Activated naive CD8-positive, alpha-beta T cell treated with anti-CD3 and anti-CD28 coated beads for 36 hours (primary cell): ENCODE results near the gene RELN. TPM values are rescaled to one million over a fixed set of nuclear protein-coding genes. Genes with fewer than 3 reads are reported as not detected.
A peak's percentile ranks its signal among the peaks of the same experiment; 100 is the strongest.
"Not testable (repeated sequence)": the region's sequence is repeated elsewhere in the genome, so short reads cannot be mapped to it uniquely, and the experiment has no call there.

Source experiments
- DNase-seq: peaks from one replicate; pipeline ENCODE4 v3.0.0; 2021
- H3K27ac Mint-ChIP-seq: one replicate; pipeline ENCODE4 v1.8.0; 2022; ENCODE audit warnings: mild to moderate bottlenecking, moderate library complexity, mixed read lengths
- H3K27me3 Mint-ChIP-seq: one replicate; pipeline ENCODE4 v1.8.0; 2022; ENCODE audit warnings: mild to moderate bottlenecking, mixed read lengths
- H3K36me3 Mint-ChIP-seq: one replicate; pipeline ENCODE4 v1.8.0; 2021; ENCODE audit warnings: mild to moderate bottlenecking, mixed read lengths
- H3K4me1 Mint-ChIP-seq: one replicate; pipeline ENCODE4 v1.8.0; 2021; ENCODE audit warnings: mixed read lengths
- H3K4me3 Mint-ChIP-seq: one replicate; pipeline ENCODE4 v1.8.0; 2022; ENCODE audit warnings: mild to moderate bottlenecking, moderate library complexity, mixed read lengths
- H3K9me3 Mint-ChIP-seq: one replicate; pipeline ENCODE4 v1.8.0; 2022; ENCODE audit warnings: mixed read lengths
- total RNA-seq, 2 experiments: library from RNA; stranded (reverse); gene quantifications; one replicate each; pipeline ENCODE4 v1.2.3, GENCODE V29; 2021

Gene RELN
- total RNA-seq, 2 experiments from 2014 or later = not detected

GRCh38 chr7:103525937-103526336 is 463.5 kb downstream of the RELN start:
- no peak overlapping the region for H3K27ac Mint-ChIP-seq
- no peak overlapping the region for H3K4me3 Mint-ChIP-seq
- no peak for DNase-seq
- H3K27me3 Mint-ChIP-seq = peaks cover 6% of the 10 kb centered on the region
- no peaks in the 10 kb centered on the region for H3K36me3 Mint-ChIP-seq
- H3K9me3 Mint-ChIP-seq = no peaks in the 10 kb centered on the region
- H3K4me1 Mint-ChIP-seq = no peaks in the 10 kb centered on the region

GRCh38 chr7:103524042-103524907 is 465.2 kb downstream of the RELN start:
- Mint-ChIP-seq H3K9me3 (no peaks in the 10 kb centered on the region), H3K27me3 (peaks cover 3% of the 10 kb centered on the region), H3K4me3 (no peak overlapping the region), H3K27ac (no peak overlapping the region), H3K4me1 (no peaks in the 10 kb centered on the region), H3K36me3 (no peaks in the 10 kb centered on the region)
- DNase-seq = no peak

- Mint-ChIP-seq H3K4me1 (no peaks in the 10 kb centered on the region), H3K27me3 (peaks cover 14% of the 10 kb centered on the region), H3K9me3 (no peaks in the 10 kb centered on the region), H3K36me3 (no peaks in the 10 kb centered on the region), H3K27ac (no peak overlapping the region), H3K4me3 (no peak overlapping the region)
- DNase-seq = no peak
Observed at GRCh38 chr7:103521937-103522336, 467.5 kb downstream of the RELN start.

- Mint-ChIP-seq H3K27ac (no peak overlapping the region), H3K36me3 (no peaks in the 10 kb centered on the region), H3K4me3 (no peak overlapping the region), H3K4me1 (no peaks in the 10 kb centered on the region), H3K27me3 (peaks cover 13% of the 10 kb centered on the region), H3K9me3 (no peaks in the 10 kb centered on the region)
- DNase-seq = no peak
Observed at GRCh38 chr7:103504505-103505135, 484.8 kb downstream of the RELN start.

GRCh38 chr7:103501206-103501605 is 488.3 kb downstream of the RELN start:
- H3K9me3 Mint-ChIP-seq = no peaks in the 10 kb centered on the region
- H3K4me3 Mint-ChIP-seq = no peak overlapping the region
- H3K27ac Mint-ChIP-seq = no peak overlapping the region
- H3K36me3 Mint-ChIP-seq = no peaks in the 10 kb centered on the region
- no peak for DNase-seq
- no peaks in the 10 kb centered on the region for H3K4me1 Mint-ChIP-seq
- H3K27me3 Mint-ChIP-seq = peaks cover 17% of the 10 kb centered on the region

GRCh38 chr7:103499976-103500375 is 489.5 kb downstream of the RELN start:
- no peaks in the 10 kb centered on the region for H3K4me1 Mint-ChIP-seq

GRCh38 chr7:103487419-103487818 is 502.0 kb downstream of the RELN start:
- no peaks in the 10 kb centered on the region for H3K36me3 Mint-ChIP-seq
- H3K27me3 Mint-ChIP-seq = peaks cover 13% of the 10 kb centered on the region
- DNase-seq = no peak
- H3K4me1 Mint-ChIP-seq = no peaks in the 10 kb centered on the region
- no peak overlapping the region for H3K4me3 Mint-ChIP-seq
- H3K9me3 Mint-ChIP-seq = no peaks in the 10 kb centered on the region
- no peak overlapping the region for H3K27ac Mint-ChIP-seq

More at GRCh38 chr7:103499976-103500375, 489.5 kb downstream of the RELN start:
- DNase-seq = no peak
- no peaks in the 10 kb centered on the region for H3K36me3 Mint-ChIP-seq
- H3K27ac Mint-ChIP-seq = no peak overlapping the region
- no peak overlapping the region for H3K4me3 Mint-ChIP-seq
- H3K9me3 Mint-ChIP-seq = no peaks in the 10 kb centered on the region
- H3K27me3 Mint-ChIP-seq = peaks cover 11% of the 10 kb centered on the region

GRCh38 chr7:103486873-103487272 is 502.6 kb downstream of the RELN start:
- not testable (repeated sequence) for H3K4me1 Mint-ChIP-seq, H3K36me3 Mint-ChIP-seq, H3K9me3 Mint-ChIP-seq, DNase-seq, H3K27ac Mint-ChIP-seq, H3K4me3 Mint-ChIP-seq
- peaks cover 16% of the 10 kb centered on the region for H3K27me3 Mint-ChIP-seq

GRCh38 chr7:103480771-103481170 is 508.7 kb downstream of the RELN start:
- DNase-seq = no peak
- Mint-ChIP-seq H3K4me1 (no peaks in the 10 kb centered on the region), H3K27ac (no peak overlapping the region), H3K27me3 (peaks cover 25% of the 10 kb centered on the region), H3K9me3 (no peaks in the 10 kb centered on the region), H3K36me3 (no peaks in the 10 kb centered on the region), H3K4me3 (no peak overlapping the region)

GRCh38 chr7:103474956-103475355 is 514.5 kb downstream of the RELN start:
- no peak overlapping the region for H3K27ac Mint-ChIP-seq
- no peak overlapping the region for H3K4me3 Mint-ChIP-seq
- no peaks in the 10 kb centered on the region for H3K9me3 Mint-ChIP-seq
- H3K36me3 Mint-ChIP-seq = no peaks in the 10 kb centered on the region
- peaks cover 20% of the 10 kb centered on the region for H3K27me3 Mint-ChIP-seq
- no peak for DNase-seq
- H3K4me1 Mint-ChIP-seq = no peaks in the 10 kb centered on the region

- H3K4me1 Mint-ChIP-seq = no peaks in the 10 kb centered on the region
- no peaks in the 10 kb centered on the region for H3K9me3 Mint-ChIP-seq
- no peak overlapping the region for H3K27ac Mint-ChIP-seq
Observed at GRCh38 chr7:103469095-103469948, 520.1 kb downstream of the RELN start.

GRCh38 chr7:103466814-103467213 is 522.6 kb downstream of the RELN start:
- Mint-ChIP-seq H3K36me3 (no peaks in the 10 kb centered on the region), H3K4me1 (no peaks in the 10 kb centered on the region), H3K4me3 (no peak overlapping the region), H3K9me3 (no peaks in the 10 kb centered on the region), H3K27me3 (peaks cover 29% of the 10 kb centered on the region), H3K27ac (no peak overlapping the region)
- DNase-seq = no peak

More at GRCh38 chr7:103469095-103469948, 520.1 kb downstream of the RELN start:
- Mint-ChIP-seq H3K36me3 (no peaks in the 10 kb centered on the region), H3K4me3 (no peak overlapping the region), H3K27me3 (peaks cover 31% of the 10 kb centered on the region)
- no peak for DNase-seq

GRCh38 chr7:103462358-103462757 is 527.1 kb downstream of the RELN start:
- no peak overlapping the region for H3K27ac Mint-ChIP-seq
- H3K36me3 Mint-ChIP-seq = no peaks in the 10 kb centered on the region
- no peaks in the 10 kb centered on the region for H3K4me1 Mint-ChIP-seq
- H3K27me3 Mint-ChIP-seq = peaks cover 21% of the 10 kb centered on the region
- no peaks in the 10 kb centered on the region for H3K9me3 Mint-ChIP-seq
- H3K4me3 Mint-ChIP-seq = no peak overlapping the region
- no peak for DNase-seq

GRCh38 chr7:103447073-103447960 is 542.1 kb downstream of the RELN start:
- Mint-ChIP-seq H3K4me3 (no peak overlapping the region), H3K36me3 (no peaks in the 10 kb centered on the region), H3K9me3 (peaks cover 6% of the 10 kb centered on the region), H3K4me1 (peaks cover 11% of the 10 kb centered on the region), H3K27me3 (peaks cover 88% of the 10 kb centered on the region), H3K27ac (no peak overlapping the region)
- peak; percentile 35 for DNase-seq
